GM12878 (cell line): ENCODE data around the gene NKIRAS2. TPM values are rescaled to one million over a fixed set of nuclear protein-coding genes. Genes with fewer than 3 reads are reported as not detected.
A peak's percentile ranks its signal among the peaks of the same experiment; 100 is the strongest.

Experiments
- BACH1 ChIP-seq: fragments of 450-650 bp; IDR thresholded peaks from 2 replicates; pipeline ENCODE4 v1.6.1; 2017; ENCODE audit warnings: mild to moderate bottlenecking, borderline replicate concordance
- E4F1 ChIP-seq: fragments of 450-650 bp; IDR thresholded peaks from 2 replicates; pipeline ENCODE4 v1.6.1; 2018; ENCODE audit warnings: borderline replicate concordance, mild to moderate bottlenecking; ENCODE audit not compliant: partially characterized antibody
- EZH2 ChIP-seq: IDR thresholded peaks from 2 replicates; pipeline ENCODE4 v1.6.1; 2012; ENCODE audit warnings: low read depth, mild to moderate bottlenecking, control low read depth, inconsistent platforms, low read length, borderline replicate concordance; ENCODE audit not compliant: control insufficient read depth
- GABPA ChIP-seq: IDR thresholded peaks from 2 replicates; pipeline ENCODE4 v1.6.1; 2014; ENCODE audit warnings: antibody characterized with exemption, low read depth, mild to moderate bottlenecking, inconsistent platforms
- HCFC1 ChIP-seq: fragments of 150-350 bp; IDR thresholded peaks from 2 replicates; pipeline ENCODE4 v1.6.1; 2014; ENCODE audit warnings: low read length
- HDAC6 ChIP-seq: fragments of 200-600 bp; sonication (generic); IDR thresholded peaks from one replicate; pipeline ENCODE4 v1.8.0; 2017; ENCODE audit warnings: antibody characterized with exemption; ENCODE audit not compliant: unreplicated experiment
- JUNB ChIP-seq: IDR thresholded peaks from 2 replicates; pipeline ENCODE4 v1.6.1; 2016; ENCODE audit warnings: antibody characterized with exemption, mild to moderate bottlenecking
- LARP7 ChIP-seq: fragments of 450-650 bp; IDR thresholded peaks from 2 replicates; pipeline ENCODE4 v1.6.1; 2017; ENCODE audit warnings: mild to moderate bottlenecking
- MAX ChIP-seq: IDR thresholded peaks from 2 replicates; pipeline ENCODE4 v1.6.1; 2012; ENCODE audit warnings: low read depth, low read length, improper control_type of control experiment
- MEF2B ChIP-seq: fragments of 450-650 bp; IDR thresholded peaks from 2 replicates; pipeline ENCODE4 v1.6.1; 2018; ENCODE audit warnings: mild to moderate bottlenecking, moderate library complexity; ENCODE audit not compliant: partially characterized antibody, poor library complexity, severe bottlenecking
- NBN ChIP-seq: fragments of 450-650 bp; IDR thresholded peaks from 2 replicates; pipeline ENCODE4 v1.6.1; 2016
- NFYB ChIP-seq: IDR thresholded peaks from 2 replicates; pipeline ENCODE4 v1.6.1; 2011; ENCODE audit warnings: low read depth, mild to moderate bottlenecking, low read length, improper control_type of control experiment, moderate library complexity; ENCODE audit not compliant: insufficient read depth
- PML ChIP-seq: IDR thresholded peaks from 2 replicates; pipeline ENCODE4 v1.6.1; 2012; ENCODE audit warnings: low read length, inconsistent platforms
- POLR2A ChIP-seq: IDR thresholded peaks from 2 replicates; pipeline ENCODE4 v1.6.1; 2011; ENCODE audit warnings: low read depth, mild to moderate bottlenecking, low read length
- RELA ChIP-seq: fragments of 450-650 bp; IDR thresholded peaks from 2 replicates; pipeline ENCODE4 v1.8.0; 2014; ENCODE audit warnings: borderline replicate concordance; ENCODE audit not compliant: partially characterized antibody
- SIN3A ChIP-seq: IDR thresholded peaks from 2 replicates; pipeline ENCODE4 v1.6.1; 2012; ENCODE audit warnings: low read depth, low read length, improper control_type of control experiment
- SP1 ChIP-seq: IDR thresholded peaks from one replicate; pipeline ENCODE4 v1.6.1; 2011; ENCODE audit warnings: low read depth, low read length
- TARDBP ChIP-seq: IDR thresholded peaks from 2 replicates; pipeline ENCODE4 v1.6.1; 2016; ENCODE audit warnings: borderline replicate concordance
- WRNIP1 ChIP-seq: IDR thresholded peaks from 2 replicates; pipeline ENCODE4 v1.6.1; 2011; ENCODE audit warnings: low read depth, low read length, improper control_type of control experiment, borderline replicate concordance
- YY1 ChIP-seq: IDR thresholded peaks from 2 replicates; pipeline ENCODE4 v1.6.1; 2011; ENCODE audit warnings: low read depth, mild to moderate bottlenecking, low read length
- ZNF217 ChIP-seq: fragments of 450-650 bp; IDR thresholded peaks from 2 replicates; pipeline ENCODE4 v1.6.1; 2017; ENCODE audit warnings: antibody characterized with exemption, mild to moderate bottlenecking
- ZNF24 ChIP-seq: fragments of 450-650 bp; IDR thresholded peaks from 2 replicates; pipeline ENCODE4 v1.6.1; 2017; ENCODE audit warnings: antibody characterized with exemption, mild to moderate bottlenecking
- ZNF274 ChIP-seq: IDR thresholded peaks from one replicate; pipeline ENCODE4 v1.8.0; 2011; ENCODE audit not compliant: insufficient read length, insufficient read depth
- polyA plus RNA-seq, 11 experiments: library from polyadenylated mRNA; depleted of rRNA in 4 of 11; unstranded in 6 of 11; stranded (reverse) in 5 of 11; fragments of >200 nt; fragmentation: Nextera tagmentation in 4 of 11; fragmentation: Illumina TruSeq in 1 of 11; extraction: Ambion mirVana in 4 of 11; extraction: Trizol in 1 of 11; gene quantifications; 1 replicate in 1 of 11; 2 replicates in 10 of 11; pipeline versions ENCODE4 v1.2.1 to v1.2.3, GENCODE V29; 2011 to 2016; ENCODE audit warnings: inconsistent platforms in 2 of 11, missing spikeins in 2 of 11, low read depth in 1 of 11
- total RNA-seq, 4 experiments: library from RNA; depleted of rRNA in 3 of 4; stranded (reverse); fragments of >200 nt in 3 of 4; fragmentation: Illumina TruSeq in 1 of 4; extraction: Trizol in 1 of 4; gene quantifications; 2 replicates each; pipeline versions ENCODE4 v1.2.1 to v1.2.3, GENCODE V29; 2013 to 2021
- TF ChIP-seq, protein P1 (sequence below): fragments of 450-650 bp; IDR thresholded peaks from 2 replicates; pipeline ENCODE4 v1.6.1; 2017; ENCODE audit warnings: low read depth, mild to moderate bottlenecking, moderate library complexity

The NKIRAS2 gene
- total and polyA plus RNA-seq, 10 of the 15 experiments (the other 5 are each of a cell fraction or from before 2014, with no cell fraction given) = 6.4 to 49.7 (median 27.2) TPM

- TF ChIP-seq WRNIP1 (0 out of 2 replicates have a peak, but pooled peaks have one; percentile 6), ZNF274 (no peak), MEF2B (peak; percentile 37), TARDBP (peak; percentile 59; the same call in 1 of the 2 replicates), NFYB (no peak), POLR2A (peak; percentile 98), ZNF217 (peak; percentile 21; the same call in 1 of the 2 replicates), ZNF24 (0 out of 2 replicates have a peak, but pooled peaks have one; percentile 6), JUNB (no peak), GABPA (peak; percentile 87), NBN (peak; percentile 79; the same call in 1 of the 2 replicates), RELA (peak; percentile 18), SP1 (peak; percentile 59), BACH1 (peak; percentile 39; the same call in 1 of the 2 replicates), MAX (no peak), HCFC1 (peak; percentile 70), HDAC6 (peak; percentile 23), YY1 (peak; percentile 99), SIN3A (peak; percentile 65), EZH2 (no peak), E4F1 (peak; percentile 31), LARP7 (peak; percentile 43; the same call in 1 of the 2 replicates), PML (peak; percentile 86)
- TF ChIP-seq, protein P1, sequence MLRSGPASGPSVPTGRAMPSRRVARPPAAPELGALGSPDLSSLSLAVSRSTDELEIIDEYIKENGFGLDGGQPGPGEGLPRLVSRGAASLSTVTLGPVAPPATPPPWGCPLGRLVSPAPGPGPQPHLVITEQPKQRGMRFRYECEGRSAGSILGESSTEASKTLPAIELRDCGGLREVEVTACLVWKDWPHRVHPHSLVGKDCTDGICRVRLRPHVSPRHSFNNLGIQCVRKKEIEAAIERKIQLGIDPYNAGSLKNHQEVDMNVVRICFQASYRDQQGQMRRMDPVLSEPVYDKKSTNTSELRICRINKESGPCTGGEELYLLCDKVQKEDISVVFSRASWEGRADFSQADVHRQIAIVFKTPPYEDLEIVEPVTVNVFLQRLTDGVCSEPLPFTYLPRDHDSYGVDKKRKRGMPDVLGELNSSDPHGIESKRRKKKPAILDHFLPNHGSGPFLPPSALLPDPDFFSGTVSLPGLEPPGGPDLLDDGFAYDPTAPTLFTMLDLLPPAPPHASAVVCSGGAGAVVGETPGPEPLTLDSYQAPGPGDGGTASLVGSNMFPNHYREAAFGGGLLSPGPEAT = peak; percentile 81
Measured at GRCh38 chr17:42016941-42017865, 2.7 kb upstream of the NKIRAS2 start, which contains the start of gene DNAJC7 (continued).
